ENCODE data around the gene CXCL12. TPM values are rescaled to one million over a fixed set of nuclear protein-coding genes. Genes with fewer than 3 reads are reported as not detected.
A peak's percentile ranks its signal among the peaks of the same experiment; 100 is the strongest.

The CXCL12 gene
- total RNA-seq, 4 donors from 2014 or later = 6.7 to 65.2 (median 13.9) TPM

DNA sequence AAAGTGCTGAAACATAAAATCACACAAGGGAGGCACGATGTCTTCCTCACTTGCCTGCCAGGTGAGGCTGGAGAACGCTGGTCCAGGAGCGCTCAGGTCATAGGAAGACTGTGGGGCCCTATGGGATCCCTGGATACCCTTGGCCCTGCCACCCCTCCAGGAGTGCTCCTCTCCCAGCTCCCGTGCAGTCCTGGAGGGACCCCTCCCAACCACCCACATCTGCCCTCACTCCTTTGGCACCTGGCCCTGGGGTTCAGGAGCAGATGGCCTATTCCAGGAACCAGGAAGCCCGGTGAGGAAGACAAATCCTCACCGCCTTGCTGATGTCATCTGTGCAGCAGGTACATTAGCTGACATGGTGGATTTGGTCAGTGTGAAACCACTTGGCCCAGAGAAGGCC is 3.7 kb upstream of the CXCL12 start:
- Histone ChIP-seq H3K27me3 (peaks cover 0 to 11% of the 10 kb centered on the region in 2 donors), H3K4me1 (peaks cover 0 to 16% (median 0%) of the 10 kb centered on the region in 4 donors)
- TF ChIP-seq, protein P1, sequence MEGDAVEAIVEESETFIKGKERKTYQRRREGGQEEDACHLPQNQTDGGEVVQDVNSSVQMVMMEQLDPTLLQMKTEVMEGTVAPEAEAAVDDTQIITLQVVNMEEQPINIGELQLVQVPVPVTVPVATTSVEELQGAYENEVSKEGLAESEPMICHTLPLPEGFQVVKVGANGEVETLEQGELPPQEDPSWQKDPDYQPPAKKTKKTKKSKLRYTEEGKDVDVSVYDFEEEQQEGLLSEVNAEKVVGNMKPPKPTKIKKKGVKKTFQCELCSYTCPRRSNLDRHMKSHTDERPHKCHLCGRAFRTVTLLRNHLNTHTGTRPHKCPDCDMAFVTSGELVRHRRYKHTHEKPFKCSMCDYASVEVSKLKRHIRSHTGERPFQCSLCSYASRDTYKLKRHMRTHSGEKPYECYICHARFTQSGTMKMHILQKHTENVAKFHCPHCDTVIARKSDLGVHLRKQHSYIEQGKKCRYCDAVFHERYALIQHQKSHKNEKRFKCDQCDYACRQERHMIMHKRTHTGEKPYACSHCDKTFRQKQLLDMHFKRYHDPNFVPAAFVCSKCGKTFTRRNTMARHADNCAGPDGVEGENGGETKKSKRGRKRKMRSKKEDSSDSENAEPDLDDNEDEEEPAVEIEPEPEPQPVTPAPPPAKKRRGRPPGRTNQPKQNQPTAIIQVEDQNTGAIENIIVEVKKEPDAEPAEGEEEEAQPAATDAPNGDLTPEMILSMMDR (IDR thresholded peaks at IDR 0.05) = no peak
- no peak for TF ChIP-seq POLR2A (IDR thresholded peaks at IDR 0.05)

DNA sequence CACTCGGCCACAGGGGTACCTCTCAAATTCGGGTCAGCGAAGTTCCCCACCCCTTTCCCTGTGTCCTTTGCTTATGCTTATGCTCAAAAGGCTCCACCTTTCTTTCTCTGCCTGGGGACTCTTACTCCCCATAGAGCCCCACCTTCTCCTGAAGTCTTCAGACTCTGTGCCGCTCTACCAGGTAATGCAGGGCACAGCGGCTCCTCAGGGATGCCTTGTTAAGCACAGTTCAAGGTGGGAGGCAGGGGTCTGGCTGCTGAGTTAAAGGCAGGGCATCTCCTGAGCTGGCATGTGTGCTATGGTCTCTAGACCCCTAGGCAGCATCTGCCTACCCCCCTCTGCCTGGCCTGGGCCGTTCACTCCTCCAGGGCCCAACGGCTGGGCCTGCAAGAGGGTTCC is 3.0 kb upstream of the CXCL12 start:
- Histone ChIP-seq H3K27ac (no peak overlapping the region), H3K9me3 (no peaks in the 10 kb centered on the region), H3K36me3 (no peaks in the 10 kb centered on the region), H3K4me3 (no peak overlapping the region), H3K4me1 (peaks cover 0 to 16% (median 0%) of the 10 kb centered on the region in 4 donors), H3K27me3 (peaks cover 0 to 11% of the 10 kb centered on the region in 2 donors)
- DNase-seq = peak in 1 of 3 donors; percentile 43
- TF ChIP-seq, protein P1 (IDR thresholded peaks at IDR 0.05) = no peak
- no peak for TF ChIP-seq POLR2A (IDR thresholded peaks at IDR 0.05)

More for the DNA sequence above, 3.7 kb upstream of the CXCL12 start:
- H3K27ac ChIP-seq = no peak overlapping the region
- H3K4me3 ChIP-seq = no peak overlapping the region
- H3K9me3 ChIP-seq = no peaks in the 10 kb centered on the region
- H3K36me3 ChIP-seq = no peaks in the 10 kb centered on the region
- peak in 1 of 3 donors; percentile 24 for DNase-seq

DNA sequence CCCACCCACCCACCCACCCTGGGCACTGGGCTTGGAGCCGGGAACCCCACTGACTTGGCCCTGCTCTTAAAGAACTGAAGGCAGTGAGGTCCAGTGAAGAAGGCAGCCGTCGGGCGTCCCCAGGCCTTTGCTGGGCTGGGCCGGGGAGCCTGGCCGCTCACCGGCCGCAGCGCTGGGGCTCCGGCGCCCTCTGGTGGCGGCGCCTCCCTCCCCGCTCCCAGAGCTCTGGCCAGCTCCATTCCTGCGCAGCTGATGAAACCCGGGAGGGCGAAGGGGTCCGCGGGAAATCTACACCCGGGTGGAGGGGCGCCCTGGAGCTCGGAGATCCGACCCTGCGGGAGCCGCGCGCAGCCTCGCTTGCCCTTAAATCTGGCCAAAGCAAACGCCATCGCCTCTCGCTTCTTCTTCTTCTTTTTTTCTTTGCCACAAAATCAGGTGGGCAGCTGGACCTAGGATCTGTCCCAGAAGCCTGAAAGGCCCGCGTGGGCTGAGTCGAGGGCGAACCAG is 1.7 kb upstream of the CXCL12 start:
- DNase-seq = peak in 2 of 3 donors; percentile 65 to 78
- peaks cover 0 to 16% (median 0%) of the 10 kb centered on the region in 4 donors for H3K4me1 ChIP-seq
- peak overlapping the region in 1 of 4 donors; percentile 66 for H3K27ac ChIP-seq
- H3K36me3 ChIP-seq = no peaks in the 10 kb centered on the region
- peaks cover 0 to 11% of the 10 kb centered on the region in 2 donors for H3K27me3 ChIP-seq
- H3K9me3 ChIP-seq = no peaks in the 10 kb centered on the region
- TF ChIP-seq POLR2A (IDR thresholded peaks at IDR 0.05) = no peak
- TF ChIP-seq, protein P1 (IDR thresholded peaks at IDR 0.05) = peak; percentile 33 to 85 (median 74)
- no peak overlapping the region for H3K4me3 ChIP-seq

DNA sequence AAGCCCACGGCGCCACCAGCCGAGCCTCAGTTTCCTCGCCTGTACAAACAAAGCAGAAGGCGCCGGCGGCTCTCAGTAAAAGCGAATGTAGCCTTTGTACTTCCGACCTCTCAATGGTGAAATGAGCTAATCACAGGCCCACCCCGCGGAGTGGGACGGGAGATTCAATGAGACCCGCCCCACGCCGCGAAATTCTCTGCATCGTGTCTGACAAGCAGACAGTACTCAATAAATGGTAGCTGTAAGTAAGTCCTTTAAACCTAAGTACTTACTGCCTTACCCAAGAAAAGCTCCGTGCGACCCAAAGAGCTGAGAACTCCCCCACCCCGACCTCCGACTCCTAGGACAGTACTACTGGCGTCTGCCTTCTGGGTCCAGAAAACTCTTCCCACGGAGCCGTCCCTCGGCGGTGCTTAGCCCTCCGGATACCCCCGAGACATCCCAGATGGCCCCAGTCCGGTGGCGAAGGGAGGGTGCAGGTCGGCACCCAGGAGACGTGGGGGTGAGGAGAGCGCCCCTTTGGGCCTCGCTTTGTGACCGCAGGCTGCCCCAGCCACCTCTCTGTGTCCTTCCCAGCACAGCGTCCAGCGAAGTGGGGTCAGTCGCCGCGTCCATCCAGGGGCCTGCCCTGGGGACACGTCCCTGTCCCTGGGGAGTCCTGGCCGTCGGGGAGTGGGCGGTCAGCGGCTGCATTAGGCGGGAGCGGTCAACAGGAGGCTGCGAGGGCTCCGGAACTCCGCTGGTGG is 972 bp upstream of the CXCL12 start:
- Histone ChIP-seq H3K9me3 (no peaks in the 10 kb centered on the region), H3K27ac (peak overlapping the region; percentile 51 to 67 (median 65)), H3K36me3 (no peaks in the 10 kb centered on the region), H3K4me1 (peaks cover 0 to 16% (median 0%) of the 10 kb centered on the region in 4 donors), H3K27me3 (peaks cover 0 to 11% of the 10 kb centered on the region in 2 donors), H3K4me3 (peak overlapping the region in 2 of 4 donors; percentile 59 to 65)
- DNase-seq = peak in 1 of 3 donors; percentile 45
- TF ChIP-seq POLR2A (IDR thresholded peaks at IDR 0.05) = no peak
- TF ChIP-seq, protein P1 (IDR thresholded peaks at IDR 0.05) = no peak

DNA sequence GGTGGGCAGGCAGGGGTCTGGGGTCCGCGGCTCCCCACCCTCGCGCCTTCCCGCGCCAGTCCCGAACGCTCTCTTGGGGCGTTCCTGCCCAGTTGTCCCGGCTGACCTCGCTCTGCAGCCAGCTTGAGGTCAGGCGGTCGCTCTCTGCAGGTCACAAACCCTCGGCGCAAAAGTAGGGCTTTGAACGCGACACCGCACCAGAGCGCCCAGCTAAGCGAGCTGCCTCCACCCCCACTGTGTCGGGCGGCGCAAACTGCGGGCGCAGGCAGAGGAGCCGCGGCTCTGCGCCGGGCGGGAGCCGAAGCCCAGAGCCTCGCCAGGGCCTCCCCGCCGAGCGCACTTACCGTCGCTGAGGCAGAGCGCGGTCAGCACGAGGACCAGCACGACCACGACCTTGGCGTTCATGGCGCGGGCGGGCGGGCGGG is 284 bp downstream of the CXCL12 start:
- Histone ChIP-seq H3K9me3 (no peaks in the 10 kb centered on the region), H3K4me1 (peaks cover 0 to 16% (median 0%) of the 10 kb centered on the region in 4 donors), H3K36me3 (no peaks in the 10 kb centered on the region), H3K4me3 (peak overlapping the region; percentile 35 to 65 (median 50)), H3K27ac (peak overlapping the region; percentile 51 to 67 (median 65)), H3K27me3 (peaks cover 0 to 11% of the 10 kb centered on the region in 2 donors)
- TF ChIP-seq, protein P1 (IDR thresholded peaks at IDR 0.05) = no peak
- TF ChIP-seq POLR2A (IDR thresholded peaks at IDR 0.05) = no peak
- DNase-seq = no peak
